ENCODE measurements around the gene RYR2.

GRCh38 chr1:237580726-237581125 lies 538.7 kb downstream of the RYR2 start:
- TF ChIP-seq EZH2 (IDR thresholded peaks at IDR 0.05; ENCODE audit: insufficient read depth, poor library complexity, severe bottlenecking) (no peak), EZH2phosphoT487 (IDR thresholded peaks at IDR 0.05; ENCODE audit: insufficient read depth, low read depth) (no peak)
